Stimulated activated CD8-positive, alpha-beta memory T cell treated with anti-CD3 and anti-CD28 coated beads, Interleukin-2, amount 100 ng/mL, for 1 hour (primary cell): ENCODE data around the gene TMEM171.

Experiments used
- DNase-seq, 2 donors: peaks; one replicate each; pipeline ENCODE4 v3.0.0-alpha.2; 2020; ENCODE audit warnings: low read depth in 2 of 2

TMEM171 gene

DNA sequence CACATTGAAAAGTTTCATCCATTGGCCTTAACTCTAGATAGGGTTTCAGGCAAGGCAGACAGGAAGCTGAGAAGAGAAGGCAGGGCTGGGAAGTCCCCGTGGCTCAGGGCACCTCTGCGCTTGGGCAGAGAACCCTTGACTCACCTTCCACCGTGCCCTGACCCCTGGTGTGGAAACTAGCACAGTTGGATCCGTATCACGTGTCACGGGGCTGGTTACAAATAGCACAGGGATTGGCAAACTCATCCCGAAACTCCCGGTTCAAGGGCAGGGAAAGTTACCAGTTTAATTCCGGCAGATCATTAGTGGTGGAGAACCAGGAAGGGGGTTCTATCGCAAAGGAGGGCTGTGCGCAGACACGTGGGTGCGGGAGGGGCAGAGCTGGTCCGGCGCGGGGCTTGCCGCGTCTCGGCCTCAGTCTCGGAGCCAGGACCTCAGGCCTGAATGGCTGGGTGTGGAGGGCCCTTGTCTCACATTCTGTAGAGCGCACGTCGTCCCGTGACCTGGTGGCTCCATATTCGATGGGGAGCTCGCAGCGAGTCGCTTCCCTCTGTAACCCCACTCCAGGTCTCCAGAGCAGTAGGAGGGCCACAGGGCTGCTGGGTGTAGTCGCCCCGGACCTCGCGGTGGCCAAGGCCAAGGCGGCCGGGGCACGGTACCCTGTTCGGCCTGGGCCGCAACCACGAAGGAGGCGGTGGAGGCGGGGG is 771 bp upstream of the TMEM171 start:
- DNase-seq: no peak

- DNase-seq: no peak
Measured at GRCh38 chr5:73121119-73121463, 716 bp downstream of the TMEM171 start.

DNA sequence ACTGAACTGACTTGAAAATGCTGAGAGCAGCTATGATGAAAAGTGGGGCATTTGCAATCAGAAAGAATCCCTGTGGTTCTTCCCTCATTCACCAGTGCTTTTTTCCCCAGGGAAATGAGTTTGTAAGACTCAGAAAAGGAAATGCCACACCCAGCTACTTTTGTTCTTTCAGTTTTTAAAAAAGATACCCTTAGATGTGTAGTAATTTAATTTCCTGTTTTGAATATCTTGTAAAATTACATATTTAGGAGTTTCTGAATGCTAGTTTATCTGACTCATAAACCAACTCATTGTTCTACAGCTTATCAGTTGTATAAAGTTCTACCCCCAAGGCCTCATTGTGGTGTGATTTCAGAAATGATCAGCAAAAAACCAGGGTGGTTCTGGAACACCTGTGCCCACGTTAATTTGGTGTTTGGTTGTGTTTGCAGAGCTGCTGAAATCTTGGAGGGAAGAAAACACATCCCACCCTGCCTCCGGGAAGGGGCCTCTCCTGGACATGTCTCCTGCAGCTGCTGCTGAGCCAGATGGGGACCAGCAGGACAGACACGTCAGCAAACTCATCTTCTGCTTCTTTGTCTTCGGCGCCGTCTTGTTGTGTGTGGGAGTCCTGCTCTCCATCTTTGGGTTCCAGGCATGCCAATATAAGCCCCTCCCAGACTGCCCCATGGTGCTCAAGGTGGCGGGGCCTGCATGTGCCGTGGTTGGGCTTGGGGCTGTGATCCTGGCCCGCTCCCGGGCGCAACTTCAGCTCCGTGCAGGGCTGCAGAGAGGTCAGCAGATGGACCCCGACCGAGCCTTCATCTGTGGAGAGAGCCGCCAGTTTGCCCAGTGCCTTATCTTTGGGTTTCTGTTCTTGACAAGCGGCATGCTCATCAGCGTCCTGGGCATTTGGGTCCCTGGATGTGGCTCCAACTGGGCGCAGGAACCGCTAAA is 2.8 kb downstream of the TMEM171 start:
- no peak for DNase-seq

GRCh38 chr5:73125289-73125688 is 4.9 kb downstream of the TMEM171 start:
- no peak for DNase-seq

GRCh38 chr5:73126381-73126780 is 6.0 kb downstream of the TMEM171 start:
- no peak for DNase-seq

GRCh38 chr5:73126957-73127356 is 6.6 kb downstream of the TMEM171 start:
- no peak for DNase-seq

- no peak for DNase-seq
Measured at GRCh38 chr5:73129143-73129542, 8.8 kb downstream of the TMEM171 start.

DNA sequence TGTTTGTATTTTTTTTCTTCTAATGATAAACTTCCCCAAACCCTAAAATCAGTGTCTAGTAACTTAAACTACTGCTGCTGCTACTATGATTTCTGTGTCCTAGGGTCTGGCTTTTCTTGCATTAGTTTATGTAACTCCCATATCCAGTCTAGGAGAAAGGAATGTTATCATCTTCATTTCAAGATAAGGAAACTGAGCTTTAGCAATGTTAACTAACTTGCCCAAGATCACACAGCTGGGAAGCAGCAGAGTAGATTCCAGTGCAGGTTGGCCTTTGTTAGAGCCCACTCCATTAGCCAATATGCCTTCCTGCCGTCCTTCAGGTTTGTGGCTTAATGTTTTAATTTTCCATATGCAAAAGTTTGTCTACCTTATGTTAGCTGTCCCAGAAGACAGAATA is 10.4 kb downstream of the TMEM171 start:
- DNase-seq: no peak

DNA sequence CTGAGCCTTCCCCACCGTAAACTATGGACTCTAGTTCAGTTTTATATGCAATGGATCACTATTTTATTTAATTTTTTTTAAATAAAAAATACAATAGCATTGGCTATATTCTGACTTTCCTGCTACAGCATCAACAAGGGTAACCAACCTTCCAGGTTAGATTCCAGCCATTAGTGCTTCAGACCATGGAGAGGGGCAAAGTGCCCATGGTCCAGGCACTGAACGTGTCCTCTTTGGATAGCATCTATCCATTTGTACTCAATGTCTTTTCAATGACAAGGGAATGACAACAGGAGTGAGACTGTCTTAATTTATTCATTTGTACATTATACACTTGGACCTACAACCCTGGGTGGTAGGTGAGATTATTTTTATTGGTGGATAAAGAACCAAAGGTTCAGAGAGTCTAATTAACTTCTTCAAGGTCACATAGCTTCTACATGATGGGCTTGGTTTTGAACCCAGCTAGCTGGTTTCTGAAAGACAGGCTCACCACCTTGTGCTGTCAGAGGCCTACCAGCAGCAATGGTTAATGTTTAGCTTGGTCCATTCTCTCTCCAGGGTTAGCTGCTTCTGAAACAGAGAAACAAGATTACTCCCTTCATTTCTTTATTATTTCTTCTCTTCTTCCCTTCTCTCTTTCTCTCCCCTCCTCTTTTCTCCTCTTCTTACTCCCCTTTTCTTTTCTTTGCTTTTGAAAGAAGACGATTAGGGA is 11.5 kb downstream of the TMEM171 start:
- DNase-seq: no peak

DNA sequence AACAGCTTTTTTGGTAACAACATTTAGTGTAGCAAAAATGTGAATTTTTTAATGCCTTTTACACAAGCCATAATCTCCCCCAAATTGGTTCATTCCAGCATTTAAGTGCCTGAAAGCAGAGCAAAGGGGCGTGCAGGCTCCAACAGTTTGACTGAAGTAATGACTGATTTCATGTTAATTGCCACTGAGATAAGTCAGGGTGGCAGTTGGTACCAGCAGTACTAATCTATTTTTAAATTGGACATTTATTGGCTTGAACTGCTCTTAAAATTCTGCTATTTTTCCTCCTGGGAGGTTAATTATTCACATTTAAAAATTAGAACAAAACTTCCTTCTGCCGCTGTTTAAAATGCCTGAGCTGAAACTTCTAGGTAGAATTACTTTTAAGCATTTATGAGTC is 12.4 kb downstream of the TMEM171 start:
- no peak for DNase-seq

GRCh38 chr5:73135021-73135420 is 14.6 kb downstream of the TMEM171 start:
- DNase-seq: no peak

DNA sequence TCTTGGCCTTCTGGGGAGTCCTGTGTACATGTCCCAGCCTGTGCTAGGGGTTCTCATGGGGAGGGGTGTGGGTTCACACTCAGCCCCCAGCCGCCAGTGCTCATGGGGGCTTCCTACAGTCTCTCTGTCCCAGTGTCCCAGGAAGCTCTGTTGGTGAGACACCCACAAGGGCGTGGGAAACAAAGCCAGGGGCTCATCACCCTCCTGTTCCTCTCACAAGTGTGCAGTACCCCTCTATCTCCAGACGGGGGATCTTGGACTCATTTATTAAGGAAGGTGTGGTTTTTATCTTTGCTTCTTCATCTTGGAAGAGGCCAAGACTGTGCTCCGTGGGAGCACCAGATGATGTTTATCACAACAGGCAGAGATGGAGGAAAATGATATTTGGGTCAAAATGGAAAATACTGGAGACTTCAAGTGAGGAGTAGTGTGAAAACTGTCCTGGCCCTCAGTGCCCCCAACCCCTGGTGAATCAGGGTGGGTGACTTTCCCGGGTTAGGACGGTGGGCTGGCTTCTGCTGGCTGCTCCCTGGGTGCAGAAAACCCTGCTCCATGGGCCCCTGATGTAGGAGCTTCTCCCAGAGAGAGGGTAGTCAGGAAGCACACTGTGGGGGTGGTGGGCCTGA is 15.2 kb downstream of the TMEM171 start:
- DNase-seq: no peak

DNA sequence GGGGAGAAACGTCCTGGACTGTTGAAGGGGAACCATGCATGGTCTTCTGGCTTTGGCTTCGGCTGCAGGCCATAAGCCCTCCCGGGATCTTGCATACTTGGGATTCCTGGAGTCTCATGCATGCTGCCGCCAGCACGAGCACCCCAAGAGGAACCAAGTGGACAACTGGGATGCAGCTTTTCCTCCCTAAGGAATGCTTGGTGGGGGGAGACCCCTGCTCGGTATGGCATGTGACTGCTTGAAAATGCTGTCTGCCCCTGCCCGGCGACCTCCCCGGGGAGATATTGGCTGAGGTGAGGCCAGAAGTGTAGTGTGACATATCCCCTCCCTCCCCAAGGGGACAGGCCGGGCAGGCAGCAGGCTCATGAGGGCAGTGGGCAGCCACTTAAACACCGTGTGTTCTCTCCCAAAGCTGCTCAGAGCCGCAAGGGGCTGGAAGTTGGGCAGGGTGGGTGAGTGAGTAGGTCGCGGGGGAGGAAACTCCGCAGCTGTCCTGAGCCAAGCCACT is 15.7 kb downstream of the TMEM171 start:
- no peak for DNase-seq

- DNase-seq: no peak
Measured at GRCh38 chr5:73137563-73138530, 17.5 kb downstream of the TMEM171 start.

DNA sequence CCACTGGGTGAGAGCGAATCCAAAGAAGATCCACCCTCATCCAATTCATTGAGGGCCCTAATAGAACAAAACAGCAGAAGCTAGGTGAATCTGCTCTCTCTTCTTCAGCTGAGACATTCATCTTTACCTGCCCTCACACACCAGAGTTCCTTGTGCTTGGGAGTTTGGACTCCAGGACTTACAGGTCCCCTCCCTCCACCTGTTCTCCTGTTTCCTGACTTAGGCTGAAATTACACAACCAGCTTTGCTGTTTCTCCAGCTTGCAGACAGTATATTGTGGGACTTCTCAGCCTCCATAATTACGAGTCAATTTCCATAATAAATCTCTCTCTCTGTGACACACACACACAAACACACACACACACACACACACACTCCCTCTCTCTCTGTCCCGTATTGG is 19.1 kb downstream of the TMEM171 start:
- no peak for DNase-seq

DNA sequence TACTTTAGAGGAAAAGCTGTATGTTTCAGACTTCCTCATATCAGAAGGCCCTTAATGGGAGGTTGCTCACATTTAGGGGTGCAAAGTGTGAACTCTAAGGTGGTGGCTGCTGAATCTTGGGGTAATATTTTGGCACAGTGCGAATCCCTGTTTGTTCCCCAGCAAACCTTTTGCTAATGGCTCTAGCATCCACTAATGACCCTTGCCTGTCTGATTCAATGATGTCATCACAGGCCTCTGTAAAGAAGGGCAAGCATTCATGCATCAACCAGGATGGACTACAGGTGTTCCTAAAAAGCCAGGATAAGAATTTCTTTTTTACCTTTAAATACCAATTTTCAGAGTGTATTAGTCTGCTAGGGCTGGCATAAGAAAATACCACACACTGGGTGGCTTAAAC is 20.4 kb downstream of the TMEM171 start:
- DNase-seq: no peak

DNA sequence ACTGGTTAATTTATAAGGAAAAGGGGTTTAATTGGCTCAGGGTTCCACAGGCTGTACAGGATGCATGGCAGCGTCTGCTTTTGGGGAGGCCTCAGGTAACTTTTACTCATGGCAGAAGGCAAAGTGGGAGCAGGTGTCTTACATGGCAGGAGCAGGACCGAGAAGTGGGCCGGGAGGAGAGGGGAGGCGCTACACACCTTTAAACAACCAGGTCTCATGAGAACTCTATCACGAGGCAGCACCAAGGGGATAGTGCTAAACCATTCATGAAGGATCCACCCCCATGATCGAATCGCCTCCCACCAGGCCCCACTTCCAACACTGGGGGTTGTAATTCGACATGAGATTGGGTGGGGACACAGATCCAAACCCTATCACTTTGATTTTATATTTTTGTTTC is 21.7 kb downstream of the TMEM171 start:
- DNase-seq: no peak

GRCh38 chr5:73143716-73144115 is 23.3 kb downstream of the TMEM171 start:
- no peak for DNase-seq

- DNase-seq: no peak
Measured at GRCh38 chr5:73149540-73149939, 29.2 kb downstream of the TMEM171 start.

- DNase-seq: no peak
Measured at GRCh38 chr5:73150876-73151275, 30.5 kb downstream of the TMEM171 start.
